SK-N-MC (cell line): ENCODE measurements around the gene NEDD1.

Experiments used
- DNase-seq: peaks from one replicate; pipeline ENCODE4 v3.0.0-alpha.2; 2011; ENCODE audit warnings: low read depth, low spot score
- H3K27ac ChIP-seq: fragments of 200-600 bp; sonication (generic); 2 replicates; pipeline ENCODE4 v1.5.1; 2016; ENCODE audit warnings: mixed run types
- H3K36me3 ChIP-seq: fragments of 200-600 bp; sonication (generic); 2 replicates; pipeline ENCODE4 v1.6.1; 2017; ENCODE audit warnings: antibody characterized with exemption, low read length, mixed read lengths; ENCODE audit not compliant: insufficient read depth
- H3K4me3 ChIP-seq: fragments of 200-600 bp; sonication (generic); 2 replicates; pipeline ENCODE4 v1.5.1; 2016
- H3K9ac ChIP-seq: fragments of 200-600 bp; sonication (generic); 2 replicates; pipeline ENCODE4 v1.8.0; 2017; ENCODE audit warnings: mixed run types, mixed read lengths; ENCODE audit not compliant: insufficient read length
- H3K9me3 ChIP-seq: fragments of 200-600 bp; sonication (generic); 2 replicates; pipeline ENCODE4 v1.6.1; 2017; ENCODE audit warnings: low read depth, mild to moderate bottlenecking, antibody characterized with exemption, low read length, moderate library complexity, mixed read lengths
- EZH2 ChIP-seq: fragments of 200-600 bp; sonication (generic); IDR thresholded peaks from one replicate; pipeline ENCODE4 v1.6.1; 2017; ENCODE audit warnings: antibody characterized with exemption
- FOXP2 ChIP-seq: optimal IDR thresholded peaks from 2 replicates; pipeline ENCODE3; 2011; ENCODE audit warnings: mild to moderate bottlenecking, moderate library complexity; ENCODE audit not compliant: insufficient read depth; ENCODE audit errors: extremely low read length, control extremely low read depth
- POLR2AphosphoS5 ChIP-seq: IDR thresholded peaks from 2 replicates; pipeline ENCODE4 v1.6.1; 2012; ENCODE audit warnings: mild to moderate bottlenecking, low read depth, low read length, borderline replicate concordance

Gene NEDD1, protein sequence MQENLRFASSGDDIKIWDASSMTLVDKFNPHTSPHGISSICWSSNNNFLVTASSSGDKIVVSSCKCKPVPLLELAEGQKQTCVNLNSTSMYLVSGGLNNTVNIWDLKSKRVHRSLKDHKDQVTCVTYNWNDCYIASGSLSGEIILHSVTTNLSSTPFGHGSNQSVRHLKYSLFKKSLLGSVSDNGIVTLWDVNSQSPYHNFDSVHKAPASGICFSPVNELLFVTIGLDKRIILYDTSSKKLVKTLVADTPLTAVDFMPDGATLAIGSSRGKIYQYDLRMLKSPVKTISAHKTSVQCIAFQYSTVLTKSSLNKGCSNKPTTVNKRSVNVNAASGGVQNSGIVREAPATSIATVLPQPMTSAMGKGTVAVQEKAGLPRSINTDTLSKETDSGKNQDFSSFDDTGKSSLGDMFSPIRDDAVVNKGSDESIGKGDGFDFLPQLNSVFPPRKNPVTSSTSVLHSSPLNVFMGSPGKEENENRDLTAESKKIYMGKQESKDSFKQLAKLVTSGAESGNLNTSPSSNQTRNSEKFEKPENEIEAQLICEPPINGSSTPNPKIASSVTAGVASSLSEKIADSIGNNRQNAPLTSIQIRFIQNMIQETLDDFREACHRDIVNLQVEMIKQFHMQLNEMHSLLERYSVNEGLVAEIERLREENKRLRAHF

DNA sequence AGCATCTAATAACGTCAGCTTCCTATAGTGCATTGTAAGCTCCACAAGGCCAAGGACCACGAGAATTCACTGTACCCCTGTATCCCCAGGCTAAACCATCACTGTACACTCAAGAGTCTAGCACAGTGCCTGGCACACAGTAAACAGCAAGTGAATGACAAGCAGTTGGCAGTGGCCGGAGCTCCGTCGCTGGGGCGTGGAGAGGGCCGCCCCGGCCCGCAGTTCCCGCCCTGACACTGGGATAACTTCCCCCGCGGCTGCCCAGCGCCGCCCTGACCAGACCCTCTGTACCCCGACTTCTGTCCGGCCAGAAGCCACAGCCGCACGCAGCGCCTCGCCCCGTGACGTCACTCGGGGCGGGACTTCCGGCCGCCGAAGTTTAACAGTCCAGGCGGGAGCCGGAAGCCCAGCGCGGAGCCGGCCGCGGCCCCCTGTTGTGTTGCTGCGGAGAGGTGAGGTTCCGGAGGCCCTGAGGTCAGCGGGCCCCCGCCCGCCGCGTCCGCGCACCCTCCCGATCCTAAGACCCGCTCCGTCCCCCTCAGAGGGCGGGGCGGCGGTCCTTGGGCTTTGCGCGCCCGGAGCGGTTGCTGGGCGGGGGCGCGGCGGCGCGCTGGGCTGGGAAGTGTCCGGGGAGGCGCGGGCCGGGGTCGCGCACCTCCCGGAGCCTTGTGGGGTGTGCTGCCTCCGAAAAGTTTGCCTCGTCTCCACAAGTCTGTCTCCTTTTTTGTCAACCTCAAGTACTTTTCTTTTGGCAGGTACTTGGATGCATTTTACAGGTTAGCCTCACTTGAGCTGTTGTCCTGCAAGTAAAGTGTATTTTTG, at the start of gene NEDD1:
TSS of gene NEDD1 (plus strand) at position 409 of the 822 bp plus-strand sequence. CDS start 2,503 bp downstream, outside the sequence.
- Histone ChIP-seq H3K9ac (peak within 1 kb of the TSS; percentile 88), H3K4me3 (peak within 1 kb of the TSS; percentile 79), H3K36me3 (no peaks in the 10 kb centered on the region; the same call in 1 of the 2 replicates), H3K9me3 (no peaks in the 10 kb centered on the region), H3K27ac (no peak within 1 kb of the TSS)
- TF ChIP-seq POLR2AphosphoS5 (peak; percentile 91), FOXP2 (no peak)
- DNase-seq = no peak

DNA sequence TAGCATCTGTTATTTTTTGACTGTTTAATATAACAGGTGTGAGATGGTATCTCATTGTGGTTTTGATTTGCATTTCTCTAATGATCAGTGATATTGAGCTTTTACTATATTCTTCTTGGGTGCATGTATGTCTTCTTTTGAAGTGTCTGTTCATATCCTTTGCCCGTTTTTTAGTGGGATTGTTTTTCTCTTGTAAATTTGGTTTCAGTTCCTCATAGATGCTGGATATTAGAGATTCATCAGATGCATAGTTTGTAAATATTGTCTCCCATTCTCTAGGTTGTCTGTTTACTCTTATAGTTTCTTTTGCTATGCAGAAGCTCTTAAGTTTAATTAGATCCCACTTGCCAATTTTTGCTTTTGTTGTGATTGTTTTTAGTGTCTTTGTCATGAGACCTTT, 48.9 kb upstream of the NEDD1 start:
- TF ChIP-seq EZH2 = no peak
- no peak for TF ChIP-seq FOXP2
- no peak for TF ChIP-seq POLR2AphosphoS5
- no peaks in the 10 kb centered on the region for H3K9me3 ChIP-seq
- no peak overlapping the region for H3K9ac ChIP-seq
- DNase-seq = no peak
- no peaks in the 10 kb centered on the region for H3K36me3 ChIP-seq
- H3K4me3 ChIP-seq = no peak overlapping the region
- no peak overlapping the region for H3K27ac ChIP-seq

DNA sequence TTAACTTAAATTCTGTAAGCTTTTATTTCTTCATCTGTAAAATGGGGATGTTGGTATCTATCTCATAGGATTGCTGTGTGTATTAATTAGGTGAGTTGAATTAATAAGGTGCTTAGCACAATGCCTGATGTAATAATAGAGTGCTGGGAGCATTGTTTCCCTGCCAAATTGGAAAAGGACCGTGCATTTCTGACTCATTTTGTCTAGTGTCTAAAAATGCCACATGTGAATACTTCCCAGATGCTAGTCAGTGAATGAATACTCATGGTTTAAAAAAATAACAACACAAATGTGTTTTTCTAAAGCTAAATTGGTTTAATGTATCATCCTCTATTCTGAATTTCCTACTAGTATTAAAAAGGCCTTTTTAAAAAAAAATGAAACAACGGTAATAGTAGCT, 45.4 kb upstream of the NEDD1 start:
- no peak for DNase-seq
- TF ChIP-seq FOXP2 (no peak), POLR2AphosphoS5 (no peak), EZH2 (no peak)
- no peak overlapping the region for H3K9ac ChIP-seq
- H3K9me3 ChIP-seq = no peaks in the 10 kb centered on the region
- no peak overlapping the region for H3K4me3 ChIP-seq
- H3K36me3 ChIP-seq = no peaks in the 10 kb centered on the region
- H3K27ac ChIP-seq = no peak overlapping the region

- no peak for DNase-seq
- TF ChIP-seq EZH2 (no peak), FOXP2 (no peak), POLR2AphosphoS5 (no peak)
These were observed 44.7 kb upstream of the NEDD1 start for GRCh38 chr12:96862326-96862725.

DNA sequence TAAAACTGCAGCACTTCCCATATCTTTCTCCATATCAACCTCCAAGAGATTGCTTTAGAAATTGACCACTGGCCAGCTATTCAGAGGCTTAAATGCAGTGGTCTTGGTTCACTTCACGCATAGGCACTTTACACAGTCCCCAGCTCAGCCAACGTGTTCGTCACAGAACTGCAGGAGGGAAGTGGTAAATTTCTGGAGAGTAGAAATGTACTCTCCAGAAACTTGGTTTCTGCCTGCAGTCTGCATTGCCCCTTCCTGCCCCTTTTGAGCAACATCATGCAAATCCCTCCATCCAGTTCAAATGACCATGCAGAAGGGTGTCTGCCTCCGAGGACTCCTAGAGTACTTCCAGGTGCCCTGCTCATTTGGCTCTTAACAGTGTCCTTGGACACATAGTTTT, 42.7 kb upstream of the NEDD1 start:
- Histone ChIP-seq H3K4me3 (no peak overlapping the region), H3K27ac (no peak overlapping the region), H3K9ac (no peak overlapping the region), H3K36me3 (no peaks in the 10 kb centered on the region), H3K9me3 (no peaks in the 10 kb centered on the region)
- DNase-seq = no peak
- TF ChIP-seq EZH2 (no peak), FOXP2 (no peak), POLR2AphosphoS5 (no peak)

More at GRCh38 chr12:96862326-96862725, 44.7 kb upstream of the NEDD1 start:
- Histone ChIP-seq H3K27ac (no peak overlapping the region), H3K9me3 (no peaks in the 10 kb centered on the region), H3K36me3 (no peaks in the 10 kb centered on the region), H3K9ac (no peak overlapping the region), H3K4me3 (no peak overlapping the region)

DNA sequence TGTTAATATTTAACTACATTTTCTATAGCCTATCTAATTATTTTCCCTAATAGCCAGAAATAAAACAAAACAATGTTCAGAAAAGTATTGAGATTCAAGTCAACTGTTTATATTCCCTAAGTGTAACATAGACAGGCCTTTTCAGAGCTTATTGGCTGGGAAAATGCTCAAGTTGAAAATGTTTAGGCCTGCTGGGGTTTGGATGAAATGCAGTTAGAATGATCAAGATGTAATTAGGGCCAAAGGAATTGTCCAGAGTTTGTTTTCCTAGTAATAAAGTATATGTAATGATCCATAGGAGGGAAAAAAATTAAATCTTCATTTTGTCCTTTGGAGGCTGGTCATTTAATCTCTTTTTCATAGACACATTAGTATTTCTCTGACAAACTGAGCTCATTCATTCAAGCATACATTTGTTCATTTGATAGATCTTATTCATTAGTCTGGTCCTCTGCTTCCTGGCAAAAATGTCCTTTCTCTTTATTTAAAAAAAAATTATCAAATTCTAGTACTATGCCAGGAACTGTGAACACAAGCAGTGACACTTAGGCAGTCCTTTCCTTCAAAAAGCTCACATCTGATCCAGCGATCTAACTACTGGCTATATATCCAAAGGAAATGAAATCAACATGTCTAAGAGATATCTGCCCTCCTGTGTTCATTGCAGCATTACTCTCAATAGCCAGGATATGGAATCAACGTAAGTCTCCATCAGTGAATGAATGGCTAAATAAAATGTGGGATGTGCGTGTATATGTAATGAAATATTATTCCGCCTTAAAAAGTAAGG, 40.1 kb upstream of the NEDD1 start:
- H3K27ac ChIP-seq = no peak overlapping the region
- no peak overlapping the region for H3K9ac ChIP-seq
- H3K36me3 ChIP-seq = no peaks in the 10 kb centered on the region
- H3K4me3 ChIP-seq = no peak overlapping the region
- no peaks in the 10 kb centered on the region for H3K9me3 ChIP-seq
- no peak for DNase-seq
- TF ChIP-seq POLR2AphosphoS5 = no peak

GRCh38 chr12:96870946-96871345, 36.1 kb upstream of the NEDD1 start:
- DNase-seq = no peak
- H3K36me3 ChIP-seq = no peaks in the 10 kb centered on the region
- no peak overlapping the region for H3K9ac ChIP-seq
- TF ChIP-seq POLR2AphosphoS5 (no peak), EZH2 (no peak), FOXP2 (no peak)
- H3K4me3 ChIP-seq = no peak overlapping the region
- H3K27ac ChIP-seq = no peak overlapping the region
- H3K9me3 ChIP-seq = no peaks in the 10 kb centered on the region
